ENCODE measurements around the gene LOXL1. TPM values are rescaled to one million over a fixed set of nuclear protein-coding genes. Genes with fewer than 3 reads are reported as not detected.

The LOXL1 gene
- total RNA-seq, 2 experiments from 2014 or later: not detected

DNA sequence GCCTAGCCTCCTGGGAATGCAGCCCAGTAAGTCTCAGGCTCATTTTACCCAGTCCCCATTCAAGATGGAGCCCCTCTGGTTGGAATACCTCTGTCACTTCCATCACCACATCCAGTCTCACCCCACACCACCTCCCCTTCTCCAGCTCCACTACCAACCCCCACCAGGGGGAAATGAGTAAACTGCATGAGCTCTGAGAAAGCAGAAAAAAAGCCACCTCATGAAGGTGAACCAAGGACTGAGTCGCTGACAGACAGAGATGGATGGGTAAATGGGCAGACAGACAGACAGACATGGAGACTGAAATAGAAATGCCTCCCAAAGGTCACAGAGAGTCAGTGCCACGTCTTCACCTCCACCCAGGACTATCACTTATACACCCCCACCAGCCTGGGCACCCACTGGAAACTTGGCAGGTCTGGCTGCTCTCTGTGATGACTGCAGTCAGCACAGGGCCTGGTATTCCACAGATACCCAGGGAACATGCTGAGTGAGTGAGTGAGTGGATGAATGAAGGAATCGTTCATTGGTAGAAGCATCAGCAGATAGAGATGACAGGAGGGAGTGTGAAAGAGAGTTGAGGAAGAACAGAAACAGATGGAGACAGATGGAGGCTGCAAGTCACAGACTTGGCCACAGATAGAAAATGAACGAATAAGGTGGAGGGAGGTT, 4.9 kb upstream of the LOXL1 start:
- peaks cover 3% of the 10 kb centered on the region for H3K4me1 ChIP-seq (ENCODE audit: insufficient read depth, low read length, poor library complexity, severe bottlenecking)
- H3K4me2 ChIP-seq (ENCODE audit: low read length): no peak overlapping the region
- no TSS peak for BruUV-seq (replicated peaks)
- no peaks in the 10 kb centered on the region for H3K9me3 ChIP-seq (ENCODE audit: low read length)
- H2AFZ ChIP-seq (ENCODE audit: low read length): no peak overlapping the region
- ChIA-PET CTCF (ENCODE audit: unreplicated experiment) (no interaction called here), POLR2A (no interaction called here)
- H4K20me1 ChIP-seq (ENCODE audit: insufficient read depth, low read length): no peaks in the 10 kb centered on the region
- no peaks in the 10 kb centered on the region for H3K79me2 ChIP-seq (ENCODE audit: insufficient read depth, low read depth, low read length)
- no peak overlapping the region for H3K27ac ChIP-seq (ENCODE audit: low read depth, low read length, poor library complexity, severe bottlenecking)
- H3K36me3 ChIP-seq (ENCODE audit: insufficient read depth, low read length): no peaks in the 10 kb centered on the region
- DNase-seq (ENCODE audit: low spot score): no peak
- H3K9me2 ChIP-seq (ENCODE audit: insufficient read depth, low read length): no peaks in the 10 kb centered on the region
- TF ChIP-seq EZH2phosphoT487 (IDR thresholded peaks at IDR 0.05; ENCODE audit: borderline replicate concordance, low read depth, low read length): no peak
- TF ChIP-seq, protein P1, sequence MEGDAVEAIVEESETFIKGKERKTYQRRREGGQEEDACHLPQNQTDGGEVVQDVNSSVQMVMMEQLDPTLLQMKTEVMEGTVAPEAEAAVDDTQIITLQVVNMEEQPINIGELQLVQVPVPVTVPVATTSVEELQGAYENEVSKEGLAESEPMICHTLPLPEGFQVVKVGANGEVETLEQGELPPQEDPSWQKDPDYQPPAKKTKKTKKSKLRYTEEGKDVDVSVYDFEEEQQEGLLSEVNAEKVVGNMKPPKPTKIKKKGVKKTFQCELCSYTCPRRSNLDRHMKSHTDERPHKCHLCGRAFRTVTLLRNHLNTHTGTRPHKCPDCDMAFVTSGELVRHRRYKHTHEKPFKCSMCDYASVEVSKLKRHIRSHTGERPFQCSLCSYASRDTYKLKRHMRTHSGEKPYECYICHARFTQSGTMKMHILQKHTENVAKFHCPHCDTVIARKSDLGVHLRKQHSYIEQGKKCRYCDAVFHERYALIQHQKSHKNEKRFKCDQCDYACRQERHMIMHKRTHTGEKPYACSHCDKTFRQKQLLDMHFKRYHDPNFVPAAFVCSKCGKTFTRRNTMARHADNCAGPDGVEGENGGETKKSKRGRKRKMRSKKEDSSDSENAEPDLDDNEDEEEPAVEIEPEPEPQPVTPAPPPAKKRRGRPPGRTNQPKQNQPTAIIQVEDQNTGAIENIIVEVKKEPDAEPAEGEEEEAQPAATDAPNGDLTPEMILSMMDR (conservative IDR thresholded peaks at IDR 0.05; ENCODE audit: low read length): no peak
- intact Hi-C loops (cut with micrococcal nuclease; ENCODE audit: unreplicated experiment): no loop called here
- H3K4me3 ChIP-seq (ENCODE audit: low read depth, low read length, poor library complexity, severe bottlenecking): no peak overlapping the region

DNA sequence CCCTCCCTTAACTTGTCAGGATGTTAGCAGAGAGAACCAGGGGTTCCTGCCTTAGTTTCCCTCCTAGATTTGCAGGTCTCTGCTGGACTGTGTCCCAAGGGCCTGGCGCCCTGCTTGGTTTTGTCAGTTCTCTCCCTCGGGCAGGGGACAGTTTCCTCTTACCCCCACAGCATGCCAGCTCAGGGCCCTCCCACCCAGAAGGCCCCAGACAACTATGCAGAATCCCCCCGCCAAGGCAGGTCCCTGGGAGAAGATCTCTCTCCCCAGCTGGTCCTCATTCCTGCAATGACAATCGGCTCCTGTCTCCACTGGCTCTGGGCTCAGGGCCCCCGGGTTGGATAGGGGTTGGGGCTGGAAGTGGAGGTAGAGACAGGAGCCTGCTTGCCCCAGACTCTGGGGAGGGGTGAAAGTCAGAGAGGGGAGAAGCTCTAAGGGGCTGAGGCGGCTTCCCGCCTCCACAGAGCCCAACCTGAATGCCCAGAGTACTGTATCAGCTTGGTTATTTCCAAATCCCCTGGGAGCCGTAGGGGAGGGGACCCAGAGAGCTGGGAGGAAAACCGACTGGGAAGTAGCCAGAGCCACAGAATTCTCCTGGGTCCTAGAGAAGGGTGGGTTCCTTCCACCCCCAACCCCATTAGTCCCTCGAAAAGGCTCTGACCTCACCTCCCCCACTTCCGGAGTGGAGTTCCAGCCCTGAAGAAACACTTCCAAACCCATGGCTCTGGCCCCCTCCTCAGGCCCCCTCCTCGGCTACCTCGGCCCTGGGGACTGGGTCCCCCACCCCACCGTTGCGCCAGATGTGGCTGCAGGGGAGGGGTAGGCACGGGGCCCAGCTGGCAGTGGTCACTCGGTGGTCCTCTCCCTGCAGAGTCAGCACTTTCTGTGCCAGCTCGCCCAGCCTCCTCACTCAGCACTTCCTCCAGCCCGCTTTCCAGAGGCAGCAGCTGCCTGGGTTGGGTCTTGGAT, 3.8 kb upstream of the LOXL1 start:
- H3K36me3 ChIP-seq (ENCODE audit: insufficient read depth, low read length): no peaks in the 10 kb centered on the region
- no peaks in the 10 kb centered on the region for H3K79me2 ChIP-seq (ENCODE audit: insufficient read depth, low read depth, low read length)
- H3K27ac ChIP-seq (ENCODE audit: low read depth, low read length, poor library complexity, severe bottlenecking): no peak overlapping the region
- TF ChIP-seq EZH2phosphoT487 (IDR thresholded peaks at IDR 0.05; ENCODE audit: borderline replicate concordance, low read depth, low read length): no peak
- H2AFZ ChIP-seq (ENCODE audit: low read length): no peak overlapping the region
- no peaks in the 10 kb centered on the region for H3K9me3 ChIP-seq (ENCODE audit: low read length)
- ChIA-PET POLR2A (no interaction called here), CTCF (ENCODE audit: unreplicated experiment) (interaction anchor here (0.6 kb wide), 1 partner anchor 14 kb away, joined by 3 read pairs; no protein-coding TSS in a partner anchor)
- no peak overlapping the region for H3K4me3 ChIP-seq (ENCODE audit: low read depth, low read length, poor library complexity, severe bottlenecking)
- H3K4me1 ChIP-seq (ENCODE audit: insufficient read depth, low read length, poor library complexity, severe bottlenecking): peaks cover 3% of the 10 kb centered on the region
- intact Hi-C loops (cut with micrococcal nuclease; ENCODE audit: unreplicated experiment): no loop called here
- no peak for DNase-seq (ENCODE audit: low spot score)
- H3K4me2 ChIP-seq (ENCODE audit: low read length): no peak overlapping the region
- no TSS peak for BruUV-seq (replicated peaks)
- H3K9me2 ChIP-seq (ENCODE audit: insufficient read depth, low read length): no peaks in the 10 kb centered on the region
- no peaks in the 10 kb centered on the region for H4K20me1 ChIP-seq (ENCODE audit: insufficient read depth, low read length)

DNA sequence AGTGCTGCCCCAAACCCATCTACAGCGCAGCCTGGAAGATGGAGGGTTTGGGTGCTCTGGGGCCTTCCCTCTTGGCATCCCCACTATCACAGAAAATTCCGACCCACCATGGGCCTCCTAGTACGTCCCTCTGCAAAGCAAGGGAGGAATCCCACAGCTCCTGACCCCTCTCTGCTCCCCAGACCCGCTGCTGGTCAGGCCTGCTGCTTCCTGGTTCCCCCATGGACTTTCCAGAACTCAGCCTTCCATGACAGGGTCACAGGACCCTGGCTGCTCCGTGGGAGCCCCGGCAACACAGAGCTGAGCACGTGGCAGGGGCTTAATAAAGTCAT, 3.1 kb upstream of the LOXL1 start:
- POLR2A ChIA-PET: no interaction called here
- CTCF ChIA-PET (ENCODE audit: unreplicated experiment): no interaction called here
- no peak overlapping the region for H3K4me3 ChIP-seq (ENCODE audit: low read depth, low read length, poor library complexity, severe bottlenecking)
- H4K20me1 ChIP-seq (ENCODE audit: insufficient read depth, low read length): no peaks in the 10 kb centered on the region
- no peak for DNase-seq (ENCODE audit: low spot score)
- intact Hi-C loops (cut with micrococcal nuclease; ENCODE audit: unreplicated experiment): no loop called here
- H3K36me3 ChIP-seq (ENCODE audit: insufficient read depth, low read length): no peaks in the 10 kb centered on the region
- no peak overlapping the region for H3K4me2 ChIP-seq (ENCODE audit: low read length)
- H3K9me2 ChIP-seq (ENCODE audit: insufficient read depth, low read length): no peaks in the 10 kb centered on the region
- H2AFZ ChIP-seq (ENCODE audit: low read length): no peak overlapping the region
- no peak for TF ChIP-seq EZH2phosphoT487 (IDR thresholded peaks at IDR 0.05; ENCODE audit: borderline replicate concordance, low read depth, low read length)
- TF ChIP-seq, protein P1 (conservative IDR thresholded peaks at IDR 0.05; ENCODE audit: low read length): no peak
- no TSS peak for BruUV-seq (replicated peaks)
- no peak overlapping the region for H3K27ac ChIP-seq (ENCODE audit: low read depth, low read length, poor library complexity, severe bottlenecking)
- H3K4me1 ChIP-seq (ENCODE audit: insufficient read depth, low read length, poor library complexity, severe bottlenecking): peaks cover 3% of the 10 kb centered on the region
- no peaks in the 10 kb centered on the region for H3K79me2 ChIP-seq (ENCODE audit: insufficient read depth, low read depth, low read length)
- no peaks in the 10 kb centered on the region for H3K9me3 ChIP-seq (ENCODE audit: low read length)
